KMS-11 (cell line): ENCODE results near the gene ATP2C1.

ENCODE experiments used
- H2AFZ ChIP-seq: fragments of 200-600 bp; sonication (generic); 2 replicates; pipeline ENCODE4 v1.6.1; 2016; ENCODE audit warnings: antibody characterized with exemption, mixed run types, low read depth
- H3K27ac ChIP-seq: fragments of 200-600 bp; sonication (generic); 2 replicates; pipeline ENCODE4 v1.6.1; 2016; ENCODE audit warnings: mild to moderate bottlenecking, mixed run types
- H3K27me3 ChIP-seq: fragments of 200-600 bp; sonication (generic); 2 replicates; pipeline ENCODE4 v1.6.1; 2017; ENCODE audit warnings: mild to moderate bottlenecking, low read depth, mixed run types, moderate library complexity; ENCODE audit not compliant: insufficient read depth
- H3K36me3 ChIP-seq: fragments of 200-600 bp; sonication (generic); 2 replicates; pipeline ENCODE4 v1.6.1; 2017; ENCODE audit warnings: mild to moderate bottlenecking, mixed run types; ENCODE audit not compliant: insufficient read depth
- H3K4me1 ChIP-seq: fragments of 200-600 bp; sonication (generic); 2 replicates; pipeline ENCODE4 v1.6.1; 2016; ENCODE audit warnings: mild to moderate bottlenecking, low read depth, mixed run types; ENCODE audit not compliant: poor library complexity, severe bottlenecking
- H3K4me2 ChIP-seq: fragments of 200-600 bp; sonication (generic); 2 replicates; pipeline ENCODE4 v1.7.0; 2016; ENCODE audit warnings: mild to moderate bottlenecking, mixed run types
- H3K4me3 ChIP-seq: fragments of 200-600 bp; sonication (generic); IDR thresholded peaks from 2 replicates; pipeline ENCODE4 v1.6.1; 2017; ENCODE audit warnings: low read depth, low read length, mixed read lengths; ENCODE audit not compliant: insufficient read depth
- H3K79me2 ChIP-seq: fragments of 200-600 bp; sonication (generic); 2 replicates; pipeline ENCODE4 v1.6.1; 2016; ENCODE audit warnings: low read depth, mixed run types; ENCODE audit not compliant: insufficient read depth
- H3K9ac ChIP-seq: fragments of 200-600 bp; sonication (generic); 2 replicates; pipeline ENCODE4 v1.6.1; 2016; ENCODE audit warnings: mild to moderate bottlenecking, mixed run types
- H4K20me1 ChIP-seq: fragments of 200-600 bp; sonication (generic); 2 replicates; pipeline ENCODE4 v1.6.1; 2016; ENCODE audit warnings: mild to moderate bottlenecking, mixed run types; ENCODE audit not compliant: insufficient read depth
- TF ChIP-seq, protein P1 (sequence below): fragments of 200-600 bp; sonication (generic); conservative IDR thresholded peaks from 2 replicates; pipeline ENCODE4 v1.6.1; 2017; ENCODE audit warnings: low read depth, mild to moderate bottlenecking, antibody characterized with exemption, low read length, moderate library complexity, mixed read lengths

Gene ATP2C1

DNA sequence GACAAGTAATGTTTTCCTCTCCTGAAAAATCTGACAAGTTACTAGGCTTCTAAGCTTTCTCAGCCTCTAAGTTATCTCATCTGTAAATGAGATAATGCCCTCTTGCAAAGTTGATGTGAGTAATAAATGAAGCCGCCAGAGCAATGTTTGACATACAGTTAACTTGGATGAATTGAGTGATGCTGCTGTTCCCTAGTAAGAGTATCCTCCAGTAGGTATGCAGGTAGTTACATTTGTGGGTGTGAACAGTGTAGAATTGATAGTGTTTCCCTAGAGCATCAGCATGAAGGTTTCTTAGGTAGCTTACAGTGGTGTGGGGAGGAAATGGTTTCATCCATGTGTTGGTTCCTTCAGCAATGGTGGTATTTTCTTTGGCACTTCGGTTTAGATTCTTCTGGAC is 3.4 kb downstream of the ATP2C1 start:
- peaks cover 65% of the 10 kb centered on the region for H4K20me1 ChIP-seq
- H3K4me2 ChIP-seq, result no peak overlapping the region; the same call in 1 of the 2 replicates
- no peak overlapping the region for H3K4me3 ChIP-seq
- H3K36me3 ChIP-seq, result no peaks in the 10 kb centered on the region
- peaks cover 95% of the 10 kb centered on the region for H3K79me2 ChIP-seq
- TF ChIP-seq, protein P1, sequence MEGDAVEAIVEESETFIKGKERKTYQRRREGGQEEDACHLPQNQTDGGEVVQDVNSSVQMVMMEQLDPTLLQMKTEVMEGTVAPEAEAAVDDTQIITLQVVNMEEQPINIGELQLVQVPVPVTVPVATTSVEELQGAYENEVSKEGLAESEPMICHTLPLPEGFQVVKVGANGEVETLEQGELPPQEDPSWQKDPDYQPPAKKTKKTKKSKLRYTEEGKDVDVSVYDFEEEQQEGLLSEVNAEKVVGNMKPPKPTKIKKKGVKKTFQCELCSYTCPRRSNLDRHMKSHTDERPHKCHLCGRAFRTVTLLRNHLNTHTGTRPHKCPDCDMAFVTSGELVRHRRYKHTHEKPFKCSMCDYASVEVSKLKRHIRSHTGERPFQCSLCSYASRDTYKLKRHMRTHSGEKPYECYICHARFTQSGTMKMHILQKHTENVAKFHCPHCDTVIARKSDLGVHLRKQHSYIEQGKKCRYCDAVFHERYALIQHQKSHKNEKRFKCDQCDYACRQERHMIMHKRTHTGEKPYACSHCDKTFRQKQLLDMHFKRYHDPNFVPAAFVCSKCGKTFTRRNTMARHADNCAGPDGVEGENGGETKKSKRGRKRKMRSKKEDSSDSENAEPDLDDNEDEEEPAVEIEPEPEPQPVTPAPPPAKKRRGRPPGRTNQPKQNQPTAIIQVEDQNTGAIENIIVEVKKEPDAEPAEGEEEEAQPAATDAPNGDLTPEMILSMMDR, result no peak
- no peak overlapping the region for H3K9ac ChIP-seq
- H3K27ac ChIP-seq, result no peak overlapping the region
- no peak overlapping the region for H2AFZ ChIP-seq
- H3K27me3 ChIP-seq, result no peaks in the 10 kb centered on the region
- H3K4me1 ChIP-seq, result peaks cover 73% of the 10 kb centered on the region

DNA sequence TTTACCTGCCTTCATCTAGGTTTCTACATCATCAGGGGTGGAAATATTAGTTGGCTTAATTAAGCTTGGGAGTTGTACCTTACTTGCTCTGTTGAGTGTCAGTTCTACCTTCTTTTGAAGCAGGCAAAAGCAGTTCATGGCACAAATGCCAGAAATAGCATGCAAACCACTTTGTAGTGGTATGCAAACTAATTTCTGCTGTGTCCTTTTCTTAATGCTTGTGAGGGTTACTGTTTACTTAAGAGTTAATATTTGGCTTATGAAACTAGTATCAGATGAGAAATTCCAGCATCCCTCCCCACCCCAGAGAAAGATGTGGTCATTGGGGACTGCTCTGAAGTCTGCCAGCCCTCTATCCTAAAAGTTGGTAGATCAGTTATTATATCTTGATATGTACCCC is 7.1 kb downstream of the ATP2C1 start:
- TF ChIP-seq, protein P1, result no peak
- H3K4me2 ChIP-seq, result 0 out of 2 replicates have a peak overlapping the region, but pooled peaks have one; percentile 13
- H2AFZ ChIP-seq, result no peak overlapping the region
- H3K36me3 ChIP-seq, result no peaks in the 10 kb centered on the region
- peaks cover 100% of the 10 kb centered on the region for H3K79me2 ChIP-seq
- peaks cover 87% of the 10 kb centered on the region for H4K20me1 ChIP-seq
- no peaks in the 10 kb centered on the region for H3K27me3 ChIP-seq
- H3K9ac ChIP-seq, result no peak overlapping the region
- no peak overlapping the region for H3K4me3 ChIP-seq
- peaks cover 87% of the 10 kb centered on the region for H3K4me1 ChIP-seq
- H3K27ac ChIP-seq, result no peak overlapping the region

DNA sequence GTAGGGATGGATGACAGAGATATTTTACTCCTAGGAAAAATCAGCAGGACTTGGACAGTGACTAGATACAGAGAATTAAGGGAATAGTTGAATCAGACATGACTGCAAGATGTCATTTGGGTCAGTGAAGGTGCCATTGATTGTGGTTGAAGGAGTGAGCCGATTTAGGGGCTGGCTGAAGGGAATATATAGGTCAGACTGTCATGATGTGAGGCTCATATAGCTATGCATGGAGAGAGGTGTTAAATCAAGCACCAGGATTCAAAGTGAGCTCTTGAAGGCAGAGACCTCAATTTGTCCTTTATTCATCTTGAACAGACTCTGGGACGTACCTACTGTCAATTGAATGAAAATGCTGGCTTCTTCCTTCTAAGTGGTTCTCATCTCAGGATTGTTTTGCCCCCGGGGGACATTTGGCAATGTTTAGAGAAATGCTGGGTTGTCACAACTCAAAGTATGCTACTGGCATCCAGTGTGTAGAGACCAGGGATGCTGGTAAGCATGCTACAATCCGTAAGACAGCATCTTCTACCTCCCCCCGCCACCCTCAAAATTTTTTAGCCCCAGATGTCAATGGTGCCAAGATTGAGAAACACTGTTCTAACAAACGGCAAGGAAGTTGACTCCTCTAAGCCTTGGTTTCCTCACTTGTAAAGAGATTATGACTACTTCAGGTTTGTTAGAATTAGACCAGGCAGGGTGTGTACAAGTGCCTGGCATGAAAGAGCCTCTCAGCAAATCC is 7.8 kb downstream of the ATP2C1 start:
- no peak overlapping the region for H3K4me3 ChIP-seq

DNA sequence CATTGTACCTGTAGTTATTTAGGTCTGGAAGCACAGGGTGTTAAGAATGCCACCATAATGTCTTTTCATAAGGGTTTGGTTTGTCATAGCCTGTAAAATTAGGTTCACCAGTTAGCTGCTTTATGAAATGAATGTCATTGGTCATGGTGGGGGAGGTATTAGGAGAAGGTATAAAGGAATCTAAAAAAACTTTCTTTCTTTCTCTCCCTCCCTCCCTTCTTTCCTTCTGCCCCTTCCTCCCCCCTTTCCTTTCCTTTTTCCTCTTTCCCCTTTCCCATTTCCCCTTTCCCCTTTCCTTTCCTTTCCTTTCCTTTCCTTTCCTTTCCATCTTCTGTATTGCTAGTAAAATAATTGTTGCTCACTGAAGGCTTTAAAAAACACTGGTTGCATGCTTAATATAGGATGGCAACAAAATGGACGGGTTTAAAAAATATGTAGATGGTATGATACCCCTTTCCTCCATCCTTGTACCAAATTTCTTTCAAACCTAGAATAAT is 9.6 kb downstream of the ATP2C1 start:
- Histone ChIP-seq H4K20me1 (peaks cover 89% of the 10 kb centered on the region), H3K9ac (no peak overlapping the region), H3K36me3 (no peaks in the 10 kb centered on the region), H3K4me3 (no peak overlapping the region), H3K27ac (no peak overlapping the region), H2AFZ (no peak overlapping the region), H3K79me2 (peaks cover 100% of the 10 kb centered on the region), H3K27me3 (no peaks in the 10 kb centered on the region), H3K4me1 (peaks cover 87% of the 10 kb centered on the region), H3K4me2 (no peak overlapping the region)
- TF ChIP-seq, protein P1, result no peak

More for the DNA sequence above, 7.8 kb downstream of the ATP2C1 start:
- Histone ChIP-seq H3K4me1 (peaks cover 87% of the 10 kb centered on the region), H3K79me2 (peaks cover 100% of the 10 kb centered on the region), H4K20me1 (peaks cover 87% of the 10 kb centered on the region), H2AFZ (no peak overlapping the region), H3K9ac (no peak overlapping the region), H3K27ac (no peak overlapping the region), H3K27me3 (no peaks in the 10 kb centered on the region), H3K36me3 (no peaks in the 10 kb centered on the region), H3K4me2 (no peak overlapping the region)
- TF ChIP-seq, protein P1, result no peak
